Lower leg skin (tissue), 4 donors: ENCODE results near the gene CARS1. TPM values are rescaled to one million over a fixed set of nuclear protein-coding genes. Genes with fewer than 3 reads are reported as not detected.

Experiments
- DNase-seq, 2 donors: peaks; one replicate each; pipeline ENCODE4 v3.0.0-alpha.2; 2019; ENCODE audit warnings: low spot score in 2 of 2
- H3K4me3 ChIP-seq: fragments of 200-600 bp; sonication (generic); 2 replicates; pipeline ENCODE4 v1.5.1; 2017; ENCODE audit warnings: mild to moderate bottlenecking, low read depth; ENCODE audit not compliant: poor library complexity, severe bottlenecking
- CTCF ChIP-seq, 3 donors: fragments of 450-650 bp; IDR thresholded peaks; one replicate each; pipeline ENCODE4 v1.5.1; 2016; ENCODE audit warnings: antibody characterized with exemption in 3 of 3, mild to moderate bottlenecking in 3 of 3, moderate library complexity in 2 of 3
- POLR2A ChIP-seq, 2 donors: fragments of 450-650 bp; IDR thresholded peaks; one replicate each; pipeline ENCODE4 v1.6.1; 2016 to 2017; ENCODE audit warnings: antibody characterized with exemption in 2 of 2, mild to moderate bottlenecking in 1 of 2, moderate library complexity in 1 of 2
- WGBS, 2 donors: methylation state at CpG; one replicate each; pipeline ENCODE4 v1.1.5; 2018; 5-methylcytosine and 5-hydroxymethylcytosine counted together
- intact Hi-C: fragments of 100-400 bp; cut with DNase I; formaldehyde crosslinking; loops from one replicate; pipeline ENCODE4 v1.15.0; 2023; ENCODE audit warnings: low total_unique reads
- total RNA-seq, 4 donors: library from RNA; depleted of rRNA; stranded (reverse); fragments of >200 nt; gene quantifications; one replicate each; pipeline ENCODE4 v1.1.0, GENCODE V29; 2016

The CARS1 gene
- total RNA-seq, 4 donors from 2014 or later, result 56.7 to 63.0 (median 60.7) TPM

- no peak overlapping the region for H3K4me3 ChIP-seq
- intact Hi-C loops, result no loop called here
- 82 to 85% methylated on average over 8 of the region's 8 CpGs for WGBS, 2 donors
- TF ChIP-seq CTCF (IDR thresholded peaks at IDR 0.05) (no peak), POLR2A (IDR thresholded peaks at IDR 0.05) (no peak)
- DNase-seq, result no peak
These were observed 26.1 kb upstream of the CARS1 start for GRCh38 chr11:3083321-3083720.

DNA sequence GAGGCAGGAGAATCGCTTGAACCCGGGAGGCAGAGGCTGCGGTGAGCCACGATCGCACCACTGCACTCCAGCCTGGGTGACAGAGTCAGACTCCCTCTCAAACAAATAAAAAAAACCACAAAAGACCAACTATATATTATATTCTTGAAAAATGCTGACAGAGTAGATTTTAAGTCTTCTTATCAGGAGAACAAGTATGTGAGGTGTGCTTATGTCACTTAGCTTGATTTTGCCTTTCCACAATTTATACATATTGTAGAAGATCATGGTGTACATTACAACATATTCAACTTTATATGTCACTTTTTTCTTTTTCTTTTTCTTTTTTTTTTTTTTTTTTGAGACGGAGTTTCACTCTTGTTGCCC, 24.1 kb upstream of the CARS1 start:
- TF ChIP-seq CTCF (IDR thresholded peaks at IDR 0.05) (no peak), POLR2A (IDR thresholded peaks at IDR 0.05) (no peak)
- H3K4me3 ChIP-seq, result no peak overlapping the region
- WGBS, 2 donors, result 84 to 89% methylated on average over 6 of the region's 6 CpGs
- DNase-seq, result no peak
- intact Hi-C loops, result no loop called here

DNA sequence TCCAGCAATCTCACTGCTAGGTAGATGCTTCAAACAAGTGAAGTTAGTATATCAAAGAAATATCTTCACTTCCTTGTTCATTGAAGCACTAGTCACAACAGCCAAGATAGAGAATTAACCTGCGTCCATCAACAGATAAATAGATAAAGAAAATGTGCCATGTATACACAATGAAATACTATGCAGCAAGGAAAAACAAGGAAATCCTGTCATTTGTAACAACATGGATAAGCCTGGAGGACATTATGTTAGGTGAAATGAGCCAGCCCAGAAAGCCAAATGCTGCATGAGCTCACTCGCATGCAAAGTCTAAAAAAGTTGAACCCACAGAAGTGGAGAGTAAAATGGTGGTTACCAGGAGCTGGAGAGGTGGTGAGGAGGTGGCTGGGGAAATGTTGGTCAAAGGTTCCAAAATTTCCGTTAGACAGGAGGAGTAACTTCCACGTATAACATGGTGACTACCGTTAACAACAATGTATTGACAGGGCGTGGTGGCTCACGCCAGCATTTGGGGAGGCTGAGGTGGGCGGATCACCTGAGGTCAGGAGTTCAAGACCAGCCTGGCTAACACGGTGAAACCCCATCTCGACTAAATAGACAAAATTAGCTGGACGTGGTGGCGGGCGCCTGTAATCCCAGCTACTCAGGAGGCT, 23.6 kb upstream of the CARS1 start:
- intact Hi-C loops, result no loop called here
- WGBS, 2 donors, result 76 to 81% methylated on average over 13 of the region's 13 CpGs
- no peak overlapping the region for H3K4me3 ChIP-seq
- no peak for TF ChIP-seq POLR2A (IDR thresholded peaks at IDR 0.05)
- no peak for TF ChIP-seq CTCF (IDR thresholded peaks at IDR 0.05)
- no peak for DNase-seq

- no peak overlapping the region for H3K4me3 ChIP-seq
- intact Hi-C loops, result no loop called here
- TF ChIP-seq POLR2A (IDR thresholded peaks at IDR 0.05) (no peak), CTCF (IDR thresholded peaks at IDR 0.05) (no peak)
- WGBS, 2 donors, result 91 to 96% methylated on average over 1 of the region's 1 CpG
- DNase-seq, result no peak
These were observed 22.9 kb upstream of the CARS1 start for GRCh38 chr11:3080104-3080503.

GRCh38 chr11:3077846-3078440, 20.7 kb upstream of the CARS1 start:
- TF ChIP-seq CTCF (IDR thresholded peaks at IDR 0.05) (no peak), POLR2A (IDR thresholded peaks at IDR 0.05) (no peak)
- intact Hi-C loops, result no loop called here
- DNase-seq, result no peak
- H3K4me3 ChIP-seq, result no peak overlapping the region
- WGBS, 2 donors, result 82 to 88% methylated on average over 16 of the region's 16 CpGs
